IMR-90 (cell line): ENCODE data around the gene NRCAM. TPM values are rescaled to one million over a fixed set of nuclear protein-coding genes. Genes with fewer than 3 reads are reported as not detected.

Source experiments
- ATAC-seq: fragments of 200-7000 bp; cut with Tn5 transposase; 2 replicates; pipeline ENCODE4 v1.9.1; 2020; ENCODE audit warnings: low read depth, mild to moderate bottlenecking, moderate library complexity
- BruUV-seq: library from RNA; stranded (reverse); fragments of 400-500 nt; replicated peaks from 2 replicates; lab custom pipeline; 2021; lab: Mats Ljungman, UMichigan
- CTCF ChIA-PET: fragments of 300-600 bp; formaldehyde crosslinking; extraction: SDS; loops from one replicate; lab custom pipeline; 2021; ENCODE audit warnings: antibody characterized with exemption; lab: Yijun Ruan, JAX
- POLR2A ChIA-PET: fragments of 300-600 bp; sonication (Branson Sonifier 250); formaldehyde crosslinking; loops from one replicate; lab custom pipeline; 2022; ENCODE audit warnings: antibody characterized with exemption; ENCODE audit not compliant: unreplicated experiment; lab: Charles Lee
- DNase-seq: peaks from one replicate; pipeline ENCODE4 v3.0.0; 2013
- H2AFZ ChIP-seq: replicated peaks from 2 replicates; pipeline ENCODE3; 2013; ENCODE audit warnings: low read length, mild to moderate bottlenecking; ENCODE audit not compliant: poor library complexity
- H2AK5ac ChIP-seq: 2 replicates; pipeline ENCODE4 v1.6.1; 2013; ENCODE audit warnings: low read depth, low read length, inconsistent platforms
- H2AK9ac ChIP-seq: replicated peaks from 2 replicates; pipeline ENCODE3; 2013; ENCODE audit warnings: mild to moderate bottlenecking, low read depth, low read length, moderate library complexity; ENCODE audit not compliant: poor library complexity
- H2BK120ac ChIP-seq: 2 replicates; pipeline ENCODE4 v1.6.1; 2013; ENCODE audit warnings: low read depth, low read length, inconsistent platforms
- H2BK15ac ChIP-seq: 3 replicates; pipeline ENCODE4 v1.6.1; 2013; ENCODE audit warnings: low read depth, low read length, inconsistent platforms
- H2BK20ac ChIP-seq: 2 replicates; pipeline ENCODE4 v1.6.1; 2013; ENCODE audit warnings: low read depth, mild to moderate bottlenecking, inconsistent platforms, low read length, moderate library complexity
- H2BK5ac ChIP-seq: 2 replicates; pipeline ENCODE4 v1.6.1; 2013; ENCODE audit warnings: mild to moderate bottlenecking, low read depth, low read length, inconsistent platforms; ENCODE audit not compliant: poor library complexity, severe bottlenecking
- H3K14ac ChIP-seq: replicated peaks from 2 replicates; pipeline ENCODE4 v1.6.1; 2013; ENCODE audit warnings: low read depth, low read length, inconsistent platforms
- H3K18ac ChIP-seq: 2 replicates; pipeline ENCODE4 v1.6.1; 2013; ENCODE audit warnings: low read depth, low read length, control low read depth
- H3K23ac ChIP-seq: 2 replicates; pipeline ENCODE4 v1.6.1; 2013; ENCODE audit warnings: low read depth, low read length, inconsistent platforms
- H3K27ac ChIP-seq: 2 replicates; pipeline ENCODE4 v1.5.1; 2013; ENCODE audit warnings: mild to moderate bottlenecking, control low read depth, low read length; ENCODE audit not compliant: insufficient read depth
- H3K27me3 ChIP-seq: 2 replicates; pipeline ENCODE4 v1.6.1; 2013; ENCODE audit warnings: low read length; ENCODE audit not compliant: control insufficient read depth, insufficient read depth
- H3K36me3 ChIP-seq: 2 replicates; pipeline ENCODE4 v1.6.1; 2013; ENCODE audit warnings: low read length, mixed read lengths; ENCODE audit not compliant: control insufficient read depth, insufficient read depth
- H3K4ac ChIP-seq: 2 replicates; pipeline ENCODE4 v1.6.1; 2013; ENCODE audit warnings: low read depth, low read length, inconsistent platforms
- H3K4me1 ChIP-seq: 2 replicates; pipeline ENCODE4 v1.6.1; 2013; ENCODE audit warnings: low read length, mixed read lengths; ENCODE audit not compliant: control insufficient read depth, insufficient read depth
- H3K4me2 ChIP-seq: 2 replicates; pipeline ENCODE4 v1.6.1; 2013; ENCODE audit warnings: low read depth, mild to moderate bottlenecking, control low read depth, low read length, moderate library complexity
- H3K4me3 ChIP-seq: 2 replicates; pipeline ENCODE4 v1.5.1; 2013; ENCODE audit warnings: low read depth, mild to moderate bottlenecking, control low read depth, low read length, moderate library complexity; ENCODE audit not compliant: insufficient read depth
- H3K56ac ChIP-seq: 2 replicates; pipeline ENCODE4 v1.6.1; 2013; ENCODE audit warnings: low read length, inconsistent platforms; ENCODE audit not compliant: insufficient read depth; ENCODE audit errors: extremely low read depth
- H3K79me1 ChIP-seq, 2 experiments: 2 replicates each; pipeline ENCODE4 v1.6.1; 2013; ENCODE audit warnings: low read length in 2 of 2, inconsistent platforms in 1 of 2, low read depth in 1 of 2
- H3K9ac ChIP-seq: 2 replicates; pipeline ENCODE4 v1.6.1; 2013; ENCODE audit warnings: low read depth, low read length, control low read depth
- H3K9me1 ChIP-seq: 2 replicates; pipeline ENCODE4 v1.6.1; 2013; ENCODE audit warnings: low read length, inconsistent platforms; ENCODE audit not compliant: insufficient read depth
- H3K9me3 ChIP-seq: 2 replicates; pipeline ENCODE4 v1.6.1; 2013; ENCODE audit warnings: low read length; ENCODE audit not compliant: control insufficient read depth, insufficient read depth
- H4K20me1 ChIP-seq: 2 replicates; pipeline ENCODE4 v1.6.1; 2013; ENCODE audit warnings: low read length, inconsistent platforms; ENCODE audit not compliant: insufficient read depth
- H4K5ac ChIP-seq: 2 replicates; pipeline ENCODE4 v1.6.1; 2013; ENCODE audit warnings: mild to moderate bottlenecking, low read depth, low read length, control low read depth
- H4K8ac ChIP-seq, 2 experiments: 2 replicates each; pipeline ENCODE4 v1.6.1; 2013; ENCODE audit warnings: low read depth in 2 of 2, low read length in 2 of 2, control low read depth in 1 of 2, inconsistent platforms in 1 of 2
- H4K91ac ChIP-seq: 2 replicates; pipeline ENCODE4 v1.6.1; 2013; ENCODE audit warnings: low read depth, low read length, inconsistent platforms; ENCODE audit not compliant: insufficient read depth
- BHLHE40 ChIP-seq: fragments of 150-350 bp; IDR thresholded peaks from 2 replicates; pipeline ENCODE4 v1.6.1; 2016; ENCODE audit warnings: mild to moderate bottlenecking, low read depth, low read length
- CEBPB ChIP-seq: IDR thresholded peaks from 2 replicates; pipeline ENCODE4 v1.6.1; 2012; ENCODE audit warnings: low read depth, low read length, improper control_type of control experiment
- CHD1 ChIP-seq: IDR thresholded peaks from 2 replicates; pipeline ENCODE4 v1.6.1; 2012; ENCODE audit warnings: low read depth, low read length, improper control_type of control experiment
- CTCF ChIP-seq: conservative IDR thresholded peaks from 2 replicates; pipeline ENCODE4 v1.5.1; 2012; ENCODE audit warnings: mild to moderate bottlenecking, low read depth, low read length, improper control_type of control experiment
- ELK1 ChIP-seq: fragments of 150-350 bp; IDR thresholded peaks from 2 replicates; pipeline ENCODE4 v1.6.1; 2016; ENCODE audit warnings: low read depth, mild to moderate bottlenecking, low read length, moderate library complexity, borderline replicate concordance
- FOS ChIP-seq: fragments of 150-350 bp; IDR thresholded peaks from 2 replicates; pipeline ENCODE4 v1.6.1; 2016; ENCODE audit warnings: low read depth, low read length
- MAFK ChIP-seq: IDR thresholded peaks from 2 replicates; pipeline ENCODE4 v1.6.1; 2012; ENCODE audit warnings: low read depth, low read length, improper control_type of control experiment
- MAZ ChIP-seq: IDR thresholded peaks from 2 replicates; pipeline ENCODE4 v1.6.1; 2012; ENCODE audit warnings: low read depth, mild to moderate bottlenecking, low read length, improper control_type of control experiment, moderate library complexity, borderline replicate concordance
- MXI1 ChIP-seq: IDR thresholded peaks from 2 replicates; pipeline ENCODE4 v1.6.1; 2012; ENCODE audit warnings: low read depth, mild to moderate bottlenecking, low read length, moderate library complexity, borderline replicate concordance
- NFE2L2 ChIP-seq: fragments of 150-350 bp; IDR thresholded peaks from 2 replicates; pipeline ENCODE4 v1.6.1; 2016; ENCODE audit warnings: low read depth, mild to moderate bottlenecking, low read length
- POLR2A ChIP-seq: IDR thresholded peaks from 2 replicates; pipeline ENCODE4 v1.6.1; 2012; ENCODE audit warnings: mild to moderate bottlenecking, low read depth, low read length
- RAD21 ChIP-seq: IDR thresholded peaks from 2 replicates; pipeline ENCODE4 v1.6.1; 2012; ENCODE audit warnings: low read length, improper control_type of control experiment
- RCOR1 ChIP-seq: IDR thresholded peaks from 2 replicates; pipeline ENCODE4 v1.6.1; 2012; ENCODE audit warnings: mild to moderate bottlenecking, low read length, improper control_type of control experiment; ENCODE audit not compliant: insufficient replicate concordance
- RFX5 ChIP-seq: IDR thresholded peaks from 2 replicates; pipeline ENCODE4 v1.8.0; 2012; ENCODE audit warnings: low read depth, mild to moderate bottlenecking, low read length, moderate library complexity
- SMC3 ChIP-seq: fragments of 150-350 bp; IDR thresholded peaks from 2 replicates; pipeline ENCODE4 v1.6.1; 2016; ENCODE audit warnings: low read depth, mild to moderate bottlenecking, antibody characterized with exemption, low read length, moderate library complexity
- USF2 ChIP-seq: fragments of 150-350 bp; IDR thresholded peaks from 2 replicates; pipeline ENCODE4 v1.6.1; 2017; ENCODE audit warnings: mild to moderate bottlenecking, antibody characterized with exemption, low read length, low read depth
- WGBS, 2 experiments: methylation state at CpG; one replicate each; pipeline versions ENCODE4 v1.1.5 to v1.1.7; 2013; ENCODE audit warnings: missing lambda C conversion rate in 2 of 2; ENCODE audit not compliant: insufficient read length in 1 of 2; ENCODE audit errors: extremely low coverage in 2 of 2; 5-methylcytosine and 5-hydroxymethylcytosine counted together
- dilution Hi-C: fragments of 300-500 bp; cut with HindIII; formaldehyde crosslinking; loops from one replicate; pipeline ENCODE4 v1.14.3; 2018; ENCODE audit warnings: low sequenced_read_pairs; ENCODE audit not compliant: unreplicated experiment
- in situ Hi-C: fragments of 300-500 bp; cut with MboI; formaldehyde crosslinking; loops from 3 replicates; pipeline ENCODE4 v1.14.3; 2019; ENCODE audit warnings: low sequenced_read_pairs, inconsistent platforms, mixed read lengths
- intact Hi-C: fragments of 100-400 bp; cut with micrococcal nuclease; formaldehyde crosslinking; loops from 2 replicates; pipeline ENCODE4 v1.10.0; 2022
- polyA plus RNA-seq, 3 experiments: library from polyadenylated mRNA; depleted of rRNA; stranded (reverse); fragments of >200 nt; gene quantifications; 2 replicates each; pipeline ENCODE4 v1.2.3, GENCODE V29; 2012; ENCODE audit warnings: low replicate concordance in 1 of 3
- total RNA-seq: library from RNA; depleted of rRNA; stranded (reverse); fragments of >200 nt; gene quantifications from 2 replicates; pipeline ENCODE4 v1.2.3, GENCODE V29; 2012

NRCAM gene
- total and polyA plus RNA-seq, 2 of the 4 experiments (the other 2 are of a cell fraction) = 0.46 to 1.1 TPM

- no CpG with 5 or more reads among the region's 3 CpGs for WGBS, 2 experiments
- Histone ChIP-seq H2BK20ac (no peak overlapping the region), H3K27me3 (no peaks in the 10 kb centered on the region), H3K4ac (no peak overlapping the region; the same call in 1 of the 2 replicates), H4K20me1 (no peaks in the 10 kb centered on the region), H3K23ac (no peak overlapping the region), H3K14ac (no peak overlapping the region), H2AK9ac (no peak overlapping the region), H4K91ac (no peak overlapping the region), H3K36me3 (no peaks in the 10 kb centered on the region), H3K18ac (no peak overlapping the region; the same call in 1 of the 2 replicates), H3K56ac (no peak overlapping the region), H2BK15ac (no peak overlapping the region), H4K5ac (no peak overlapping the region), H3K4me2 (no peak overlapping the region), H2BK120ac (no peak overlapping the region), H3K9me3 (no peaks in the 10 kb centered on the region), H3K4me3 (no peak overlapping the region), H4K8ac (no peak overlapping the region), H2AK5ac (no peak overlapping the region), H2AFZ (no peak overlapping the region), H3K79me1 (no peaks in the 10 kb centered on the region), H2BK5ac (no peak overlapping the region), H3K27ac (no peak overlapping the region), H3K9me1 (no peaks in the 10 kb centered on the region), H3K4me1 (no peaks in the 10 kb centered on the region; the same call in 1 of the 2 replicates), H3K9ac (no peak overlapping the region)
- dilution Hi-C loops = no loop called here
- in situ Hi-C loops = no loop called here
- intact Hi-C loops = no loop called here
- TF ChIP-seq RAD21 (no peak), MAFK (no peak), RCOR1 (no peak), FOS (no peak), MXI1 (no peak), BHLHE40 (no peak), CEBPB (no peak), MAZ (no peak), CHD1 (no peak), ELK1 (no peak), NFE2L2 (no peak), SMC3 (no peak), CTCF (no peak), USF2 (no peak), RFX5 (no peak), POLR2A (no peak)
- POLR2A ChIA-PET = no interaction called here
- BruUV-seq = no TSS peak
- CTCF ChIA-PET = no interaction called here
- DNase-seq (no peak), ATAC-seq (no peak)
Observed at GRCh38 chr7:108120196-108120595, 336.0 kb downstream of the NRCAM start.
